ENCODE measurements around the gene ALDH1A1. TPM values are rescaled to one million over a fixed set of nuclear protein-coding genes. Genes with fewer than 3 reads are reported as not detected.
"Not testable (repeated sequence)": the region's sequence is repeated elsewhere in the genome, so short reads cannot be mapped to it uniquely, and the experiment has no call there.

ALDH1A1 gene
- polyA plus RNA-seq, 2 donors, result 22.9 to 37.8 TPM

- no peaks in the 10 kb centered on the region for H3K4me1 ChIP-seq (ENCODE audit: control insufficient read depth in 2 of 2, insufficient read depth in 2 of 2, low read length in 1 of 2)
- H3K4me3 ChIP-seq (ENCODE audit: low read depth in 1 of 2, low read length in 2 of 2), result no peak overlapping the region
- no peaks in the 10 kb centered on the region for H3K9me3 ChIP-seq (ENCODE audit: control insufficient read depth in 2 of 2, insufficient read depth in 1 of 2, low read depth in 1 of 2, low read length in 1 of 2)
- no peak overlapping the region for H3K27ac ChIP-seq (ENCODE audit: low read depth in 2 of 2, low read length in 1 of 2)
- H3K27me3 ChIP-seq (ENCODE audit: control insufficient read depth in 1 of 2, insufficient read depth in 2 of 2, low read length in 2 of 2), result no peaks in the 10 kb centered on the region
- H3K36me3 ChIP-seq (ENCODE audit: control insufficient read depth in 2 of 2, insufficient read depth in 2 of 2, low read length in 1 of 2), result no peaks in the 10 kb centered on the region
Observed at GRCh38 chr9:72946821-72947220, 6.0 kb downstream of the ALDH1A1 start.

- H3K36me3 ChIP-seq (ENCODE audit: control insufficient read depth in 2 of 2, insufficient read depth in 2 of 2, low read length in 1 of 2), result no peaks in the 10 kb centered on the region
- no peaks in the 10 kb centered on the region for H3K27me3 ChIP-seq (ENCODE audit: control insufficient read depth in 1 of 2, insufficient read depth in 2 of 2, low read length in 2 of 2)
- H3K4me3 ChIP-seq (ENCODE audit: low read depth in 1 of 2, low read length in 2 of 2), result no peak overlapping the region
- H3K4me1 ChIP-seq (ENCODE audit: control insufficient read depth in 2 of 2, insufficient read depth in 2 of 2, low read length in 1 of 2), result no peaks in the 10 kb centered on the region
- 81 to 87% methylated on average over 3 of the region's 3 CpGs for WGBS, 2 donors
- no peak overlapping the region for H3K27ac ChIP-seq (ENCODE audit: low read depth in 2 of 2, low read length in 1 of 2)
- no peaks in the 10 kb centered on the region for H3K9me3 ChIP-seq (ENCODE audit: control insufficient read depth in 2 of 2, insufficient read depth in 1 of 2, low read depth in 1 of 2, low read length in 1 of 2)
Observed at GRCh38 chr9:72946318-72946717, 6.5 kb downstream of the ALDH1A1 start.

- no peaks in the 10 kb centered on the region for H3K4me1 ChIP-seq (ENCODE audit: control insufficient read depth in 2 of 2, insufficient read depth in 2 of 2, low read length in 1 of 2)
- H3K9me3 ChIP-seq (ENCODE audit: control insufficient read depth in 2 of 2, insufficient read depth in 1 of 2, low read depth in 1 of 2, low read length in 1 of 2), result no peaks in the 10 kb centered on the region
- no peak overlapping the region for H3K4me3 ChIP-seq (ENCODE audit: low read depth in 1 of 2, low read length in 2 of 2)
- H3K36me3 ChIP-seq (ENCODE audit: control insufficient read depth in 2 of 2, insufficient read depth in 2 of 2, low read length in 1 of 2), result no peaks in the 10 kb centered on the region
- 60 to 75% methylated on average over 3 of the region's 3 CpGs for WGBS, 2 donors
- H3K27me3 ChIP-seq (ENCODE audit: control insufficient read depth in 1 of 2, insufficient read depth in 2 of 2, low read length in 2 of 2), result no peaks in the 10 kb centered on the region
- H3K27ac ChIP-seq (ENCODE audit: low read depth in 2 of 2, low read length in 1 of 2), result no peak overlapping the region
Observed at GRCh38 chr9:72945391-72945790, 7.5 kb downstream of the ALDH1A1 start.

DNA sequence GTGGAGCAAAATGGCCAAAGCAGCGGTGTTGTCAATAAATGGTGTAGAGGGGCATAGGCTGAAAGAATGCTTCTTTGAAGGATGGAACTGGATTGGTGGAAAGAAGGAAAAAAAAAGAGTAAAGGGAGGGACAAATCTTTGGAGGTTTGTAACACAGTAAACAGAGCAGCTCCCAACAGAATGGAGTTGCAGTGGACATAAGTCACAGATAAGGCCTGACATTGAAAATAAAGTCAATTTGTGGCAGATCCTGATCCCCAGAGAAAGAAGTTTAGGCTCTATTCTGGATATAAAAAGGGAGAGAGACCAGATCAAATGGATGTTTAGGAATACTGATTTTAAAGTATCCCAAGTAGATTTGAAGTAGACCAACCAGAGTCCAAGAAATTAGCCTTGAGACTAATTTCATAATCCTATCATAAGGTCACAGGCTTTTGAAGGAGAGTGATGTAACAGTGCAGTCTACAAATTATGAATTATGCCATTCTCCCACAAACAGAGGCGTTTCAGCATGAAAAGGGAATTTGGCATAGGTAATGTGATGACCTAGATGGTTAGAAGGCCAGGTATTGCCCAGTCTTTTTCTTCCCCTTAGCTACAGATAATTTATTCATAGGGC lies 8.9 kb downstream of the ALDH1A1 start:
- Histone ChIP-seq H3K4me3 (ENCODE audit: low read depth in 1 of 2, low read length in 2 of 2) (no peak overlapping the region), H3K9me3 (ENCODE audit: control insufficient read depth in 2 of 2, insufficient read depth in 1 of 2, low read depth in 1 of 2, low read length in 1 of 2) (no peaks in the 10 kb centered on the region), H3K36me3 (ENCODE audit: control insufficient read depth in 2 of 2, insufficient read depth in 2 of 2, low read length in 1 of 2) (no peaks in the 10 kb centered on the region), H3K4me1 (ENCODE audit: control insufficient read depth in 2 of 2, insufficient read depth in 2 of 2, low read length in 1 of 2) (no peaks in the 10 kb centered on the region), H3K27me3 (ENCODE audit: control insufficient read depth in 1 of 2, insufficient read depth in 2 of 2, low read length in 2 of 2) (no peaks in the 10 kb centered on the region), H3K27ac (ENCODE audit: low read depth in 2 of 2, low read length in 1 of 2) (no peak overlapping the region)
- 78 to 84% methylated on average over 2 of the region's 2 CpGs for WGBS, 2 donors

DNA sequence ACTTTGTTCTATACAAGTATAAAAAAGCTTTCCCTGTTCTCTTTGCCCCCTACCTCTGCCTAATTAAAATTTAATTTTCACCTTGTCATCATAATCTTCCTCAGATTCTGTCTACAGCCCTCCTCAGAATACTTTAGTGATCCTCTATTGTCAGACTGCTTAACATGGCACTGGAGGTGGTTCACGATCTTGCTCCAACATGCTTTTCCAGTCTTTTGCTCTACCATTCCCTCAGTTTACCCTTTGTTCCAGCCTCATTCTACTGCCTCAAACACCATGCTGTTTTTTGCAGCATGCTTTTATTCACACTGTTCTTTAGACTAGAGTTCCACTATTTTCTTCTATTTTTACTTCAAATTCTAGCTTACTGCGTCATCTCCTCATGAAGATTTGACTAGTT lies 10.4 kb downstream of the ALDH1A1 start:
- H3K27me3 ChIP-seq (ENCODE audit: control insufficient read depth in 1 of 2, insufficient read depth in 2 of 2, low read length in 2 of 2), result no peaks in the 10 kb centered on the region
- H3K4me3 ChIP-seq (ENCODE audit: low read depth in 1 of 2, low read length in 2 of 2), result no peak overlapping the region
- WGBS, 2 donors, result 91 to 98% methylated on average over 2 of the region's 2 CpGs
- no peaks in the 10 kb centered on the region for H3K9me3 ChIP-seq (ENCODE audit: control insufficient read depth in 2 of 2, insufficient read depth in 1 of 2, low read depth in 1 of 2, low read length in 1 of 2)
- no peak overlapping the region for H3K27ac ChIP-seq (ENCODE audit: low read depth in 2 of 2, low read length in 1 of 2)
- no peaks in the 10 kb centered on the region for H3K36me3 ChIP-seq (ENCODE audit: control insufficient read depth in 2 of 2, insufficient read depth in 2 of 2, low read length in 1 of 2)
- no peaks in the 10 kb centered on the region for H3K4me1 ChIP-seq (ENCODE audit: control insufficient read depth in 2 of 2, insufficient read depth in 2 of 2, low read length in 1 of 2)

- WGBS, 2 donors, result 86 to 90% methylated on average over 6 of the region's 6 CpGs
- H3K36me3 ChIP-seq (ENCODE audit: control insufficient read depth in 2 of 2, insufficient read depth in 2 of 2, low read length in 1 of 2); H3K27me3 ChIP-seq (ENCODE audit: control insufficient read depth in 1 of 2, insufficient read depth in 2 of 2, low read length in 2 of 2); H3K27ac ChIP-seq (ENCODE audit: low read depth in 2 of 2, low read length in 1 of 2); H3K4me3 ChIP-seq (ENCODE audit: low read depth in 1 of 2, low read length in 2 of 2); H3K4me1 ChIP-seq (ENCODE audit: control insufficient read depth in 2 of 2, insufficient read depth in 2 of 2, low read length in 1 of 2); H3K9me3 ChIP-seq (ENCODE audit: control insufficient read depth in 2 of 2, insufficient read depth in 1 of 2, low read depth in 1 of 2, low read length in 1 of 2): not testable (repeated sequence)
Observed at GRCh38 chr9:72939581-72939980, 13.3 kb downstream of the ALDH1A1 start.

- WGBS, 2 donors, result 78 to 92% methylated on average over 4 of the region's 4 CpGs
- Histone ChIP-seq H3K4me1 (ENCODE audit: control insufficient read depth in 2 of 2, insufficient read depth in 2 of 2, low read length in 1 of 2) (no peaks in the 10 kb centered on the region), H3K27me3 (ENCODE audit: control insufficient read depth in 1 of 2, insufficient read depth in 2 of 2, low read length in 2 of 2) (no peaks in the 10 kb centered on the region), H3K36me3 (ENCODE audit: control insufficient read depth in 2 of 2, insufficient read depth in 2 of 2, low read length in 1 of 2) (no peaks in the 10 kb centered on the region), H3K9me3 (ENCODE audit: control insufficient read depth in 2 of 2, insufficient read depth in 1 of 2, low read depth in 1 of 2, low read length in 1 of 2) (no peaks in the 10 kb centered on the region), H3K4me3 (ENCODE audit: low read depth in 1 of 2, low read length in 2 of 2) (no peak overlapping the region), H3K27ac (ENCODE audit: low read depth in 2 of 2, low read length in 1 of 2) (no peak overlapping the region)
Observed at GRCh38 chr9:72937545-72937944, 15.3 kb downstream of the ALDH1A1 start.

DNA sequence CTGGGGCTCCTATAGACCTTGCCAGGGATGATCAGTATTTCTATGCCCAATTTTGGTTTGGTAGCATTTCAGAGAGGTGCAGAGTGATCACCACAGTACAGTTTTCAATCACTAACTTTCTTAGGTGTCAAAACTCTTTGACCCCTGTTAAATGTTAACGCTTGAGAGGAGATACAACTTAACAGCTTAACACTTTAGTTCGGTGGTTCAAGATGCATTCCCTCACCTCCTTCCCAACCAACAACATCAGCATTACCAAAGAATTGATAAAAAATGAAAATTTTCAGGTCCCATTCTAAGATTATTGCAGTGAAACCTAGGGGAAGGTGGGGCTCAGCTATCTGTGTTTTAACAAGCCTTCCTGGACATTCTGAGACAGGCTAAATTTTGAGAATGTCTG lies 16.2 kb downstream of the ALDH1A1 start:
- Histone ChIP-seq H3K9me3 (ENCODE audit: control insufficient read depth in 2 of 2, insufficient read depth in 1 of 2, low read depth in 1 of 2, low read length in 1 of 2) (no peaks in the 10 kb centered on the region), H3K4me1 (ENCODE audit: control insufficient read depth in 2 of 2, insufficient read depth in 2 of 2, low read length in 1 of 2) (no peaks in the 10 kb centered on the region), H3K4me3 (ENCODE audit: low read depth in 1 of 2, low read length in 2 of 2) (no peak overlapping the region), H3K27ac (ENCODE audit: low read depth in 2 of 2, low read length in 1 of 2) (no peak overlapping the region), H3K27me3 (ENCODE audit: control insufficient read depth in 1 of 2, insufficient read depth in 2 of 2, low read length in 2 of 2) (no peaks in the 10 kb centered on the region), H3K36me3 (ENCODE audit: control insufficient read depth in 2 of 2, insufficient read depth in 2 of 2, low read length in 1 of 2) (no peaks in the 10 kb centered on the region)
- 71 to 94% methylated on average over 2 of the region's 2 CpGs for WGBS, 2 donors

GRCh38 chr9:72936266-72936665 lies 16.6 kb downstream of the ALDH1A1 start:
- H3K9me3 ChIP-seq (ENCODE audit: control insufficient read depth in 2 of 2, insufficient read depth in 1 of 2, low read depth in 1 of 2, low read length in 1 of 2), result no peaks in the 10 kb centered on the region
- no peaks in the 10 kb centered on the region for H3K4me1 ChIP-seq (ENCODE audit: control insufficient read depth in 2 of 2, insufficient read depth in 2 of 2, low read length in 1 of 2)
- H3K27ac ChIP-seq (ENCODE audit: low read depth in 2 of 2, low read length in 1 of 2), result no peak overlapping the region
- 71 to 79% methylated on average over 2 of the region's 2 CpGs for WGBS, 2 donors
- no peaks in the 10 kb centered on the region for H3K27me3 ChIP-seq (ENCODE audit: control insufficient read depth in 1 of 2, insufficient read depth in 2 of 2, low read length in 2 of 2)
- H3K36me3 ChIP-seq (ENCODE audit: control insufficient read depth in 2 of 2, insufficient read depth in 2 of 2, low read length in 1 of 2), result no peaks in the 10 kb centered on the region
- no peak overlapping the region for H3K4me3 ChIP-seq (ENCODE audit: low read depth in 1 of 2, low read length in 2 of 2)

DNA sequence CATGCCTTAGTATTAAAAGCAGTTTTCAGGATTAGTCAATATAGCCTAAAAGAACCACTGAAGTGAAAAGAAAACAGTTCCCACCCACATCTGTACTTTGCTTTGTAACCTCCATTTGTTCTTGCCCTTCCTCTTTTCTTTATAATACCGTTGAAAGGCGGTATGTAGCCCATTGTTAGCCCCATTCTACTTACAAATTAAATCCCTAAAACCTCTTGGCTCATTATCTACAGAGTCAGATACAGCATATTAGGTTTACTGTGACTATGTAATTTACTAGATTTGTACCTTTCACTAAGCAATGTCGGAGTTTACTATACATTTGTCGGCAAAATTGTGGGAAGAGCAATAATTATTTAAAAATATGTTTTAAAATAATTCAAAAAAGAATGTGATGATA lies 17.3 kb downstream of the ALDH1A1 start:
- Histone ChIP-seq H3K36me3 (ENCODE audit: control insufficient read depth in 2 of 2, insufficient read depth in 2 of 2, low read length in 1 of 2) (no peaks in the 10 kb centered on the region), H3K9me3 (ENCODE audit: control insufficient read depth in 2 of 2, insufficient read depth in 1 of 2, low read depth in 1 of 2, low read length in 1 of 2) (no peaks in the 10 kb centered on the region), H3K4me3 (ENCODE audit: low read depth in 1 of 2, low read length in 2 of 2) (no peak overlapping the region), H3K4me1 (ENCODE audit: control insufficient read depth in 2 of 2, insufficient read depth in 2 of 2, low read length in 1 of 2) (no peaks in the 10 kb centered on the region), H3K27ac (ENCODE audit: low read depth in 2 of 2, low read length in 1 of 2) (no peak overlapping the region), H3K27me3 (ENCODE audit: control insufficient read depth in 1 of 2, insufficient read depth in 2 of 2, low read length in 2 of 2) (no peaks in the 10 kb centered on the region)
- WGBS, 2 donors, result 60 to 67% methylated on average over 4 of the region's 4 CpGs
